ENCODE results near the gene FDPS.

Gene FDPS

DNA sequence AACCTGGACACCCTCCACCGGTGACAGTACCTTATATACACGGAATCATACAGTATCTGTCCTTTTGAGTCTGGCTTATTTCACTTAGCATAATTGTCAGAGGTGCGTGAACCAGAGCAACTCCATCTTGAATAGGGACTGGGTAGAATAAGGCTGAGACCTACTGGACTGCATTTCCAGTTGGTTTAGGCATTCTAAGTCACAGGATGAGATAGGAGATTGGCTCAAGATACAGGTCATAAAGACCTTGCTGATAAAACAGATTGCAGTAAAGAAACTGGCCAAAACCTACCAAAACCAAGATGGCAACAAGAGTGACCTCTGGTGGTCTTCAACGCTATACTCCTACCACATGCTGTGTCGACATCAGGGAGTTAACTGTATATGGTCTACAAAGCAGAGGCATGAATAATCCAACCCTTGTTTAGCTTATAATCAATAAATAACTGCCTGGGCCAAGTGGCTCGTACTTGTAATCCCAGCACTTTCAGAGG lies 1.4 kb upstream of the FDPS start:
- TF ChIP-seq, protein P1, sequence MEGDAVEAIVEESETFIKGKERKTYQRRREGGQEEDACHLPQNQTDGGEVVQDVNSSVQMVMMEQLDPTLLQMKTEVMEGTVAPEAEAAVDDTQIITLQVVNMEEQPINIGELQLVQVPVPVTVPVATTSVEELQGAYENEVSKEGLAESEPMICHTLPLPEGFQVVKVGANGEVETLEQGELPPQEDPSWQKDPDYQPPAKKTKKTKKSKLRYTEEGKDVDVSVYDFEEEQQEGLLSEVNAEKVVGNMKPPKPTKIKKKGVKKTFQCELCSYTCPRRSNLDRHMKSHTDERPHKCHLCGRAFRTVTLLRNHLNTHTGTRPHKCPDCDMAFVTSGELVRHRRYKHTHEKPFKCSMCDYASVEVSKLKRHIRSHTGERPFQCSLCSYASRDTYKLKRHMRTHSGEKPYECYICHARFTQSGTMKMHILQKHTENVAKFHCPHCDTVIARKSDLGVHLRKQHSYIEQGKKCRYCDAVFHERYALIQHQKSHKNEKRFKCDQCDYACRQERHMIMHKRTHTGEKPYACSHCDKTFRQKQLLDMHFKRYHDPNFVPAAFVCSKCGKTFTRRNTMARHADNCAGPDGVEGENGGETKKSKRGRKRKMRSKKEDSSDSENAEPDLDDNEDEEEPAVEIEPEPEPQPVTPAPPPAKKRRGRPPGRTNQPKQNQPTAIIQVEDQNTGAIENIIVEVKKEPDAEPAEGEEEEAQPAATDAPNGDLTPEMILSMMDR (IDR thresholded peaks at IDR 0.05; ENCODE audit: insufficient read depth, missing control alignments) = peak; percentile 43
- DNase-seq (ENCODE audit: insufficient read length, low spot score) = no peak
- FAIRE-seq = no peak

DNA sequence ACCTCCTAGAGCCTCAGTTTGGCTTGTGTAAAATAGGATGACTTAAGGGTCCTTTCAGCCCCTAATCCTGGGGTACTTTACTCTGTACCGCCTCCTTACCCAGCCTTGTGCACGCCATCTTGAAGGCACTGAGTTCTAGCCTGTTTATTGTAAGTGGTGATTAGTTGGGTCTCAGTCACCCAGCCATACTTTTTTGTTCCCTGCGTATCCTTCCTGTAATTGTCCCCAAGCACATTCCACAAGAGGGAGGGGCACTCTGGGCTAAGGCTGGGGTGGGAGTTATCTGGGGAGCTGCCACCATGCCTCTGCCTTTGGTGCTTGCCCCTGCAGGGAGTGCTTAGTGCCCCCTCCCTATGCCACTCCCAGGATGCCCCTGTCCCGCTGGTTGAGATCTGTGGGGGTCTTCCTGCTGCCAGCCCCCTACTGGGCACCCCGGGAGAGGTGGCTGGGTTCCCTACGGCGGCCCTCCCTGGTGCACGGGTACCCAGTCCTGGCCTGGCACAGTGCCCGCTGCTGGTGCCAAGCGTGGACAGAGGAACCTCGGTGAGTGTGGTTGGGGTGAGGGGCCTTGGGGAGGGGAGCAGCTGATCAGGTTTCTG lies 856 bp downstream of the FDPS start:
- FAIRE-seq (no peak), DNase-seq (ENCODE audit: insufficient read length, low spot score) (no peak)
- TF ChIP-seq, protein P1 (IDR thresholded peaks at IDR 0.05; ENCODE audit: insufficient read depth, missing control alignments) = no peak

DNA sequence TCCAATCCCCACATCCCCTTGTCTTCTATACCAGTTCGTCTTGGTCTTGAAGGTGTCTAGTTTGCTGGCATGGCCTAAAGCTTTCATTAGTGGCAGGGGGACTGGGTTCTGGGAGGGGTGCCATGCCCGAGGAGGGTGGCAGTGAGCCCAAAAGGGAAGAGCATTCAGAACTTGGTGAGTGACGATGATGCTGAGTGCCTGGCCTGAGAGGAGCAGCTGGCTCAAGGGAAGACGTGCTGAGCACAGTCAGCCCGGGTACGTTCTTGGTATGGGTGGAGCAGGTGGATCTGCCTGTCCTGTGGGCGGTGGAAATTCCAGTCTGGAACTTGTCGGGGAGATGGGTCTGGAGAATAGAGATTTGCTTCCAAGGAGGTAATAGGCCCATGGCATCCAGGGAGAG lies 4.6 kb downstream of the FDPS start:
- TF ChIP-seq, protein P1 (IDR thresholded peaks at IDR 0.05; ENCODE audit: insufficient read depth, missing control alignments) = no peak

GRCh38 chr1:155316922-155317321 lies 8.3 kb downstream of the FDPS start:
- no peak for FAIRE-seq
- no peak for DNase-seq (ENCODE audit: insufficient read length, low spot score)
- TF ChIP-seq, protein P1 (IDR thresholded peaks at IDR 0.05; ENCODE audit: insufficient read depth, missing control alignments) = no peak

More for the DNA sequence above, 4.6 kb downstream of the FDPS start:
- FAIRE-seq (no peak), DNase-seq (ENCODE audit: insufficient read length, low spot score) (no peak)

- DNase-seq (ENCODE audit: insufficient read length, low spot score) (no peak), FAIRE-seq (no peak)
- TF ChIP-seq, protein P1 (IDR thresholded peaks at IDR 0.05; ENCODE audit: insufficient read depth, missing control alignments) = no peak
Observed at GRCh38 chr1:155318082-155318481, 9.4 kb downstream of the FDPS start.

GRCh38 chr1:155319536-155319935 lies 10.9 kb downstream of the FDPS start:
- no peak for DNase-seq (ENCODE audit: insufficient read length, low spot score)
- TF ChIP-seq, protein P1 (IDR thresholded peaks at IDR 0.05; ENCODE audit: insufficient read depth, missing control alignments) = no peak
- FAIRE-seq = no peak

DNA sequence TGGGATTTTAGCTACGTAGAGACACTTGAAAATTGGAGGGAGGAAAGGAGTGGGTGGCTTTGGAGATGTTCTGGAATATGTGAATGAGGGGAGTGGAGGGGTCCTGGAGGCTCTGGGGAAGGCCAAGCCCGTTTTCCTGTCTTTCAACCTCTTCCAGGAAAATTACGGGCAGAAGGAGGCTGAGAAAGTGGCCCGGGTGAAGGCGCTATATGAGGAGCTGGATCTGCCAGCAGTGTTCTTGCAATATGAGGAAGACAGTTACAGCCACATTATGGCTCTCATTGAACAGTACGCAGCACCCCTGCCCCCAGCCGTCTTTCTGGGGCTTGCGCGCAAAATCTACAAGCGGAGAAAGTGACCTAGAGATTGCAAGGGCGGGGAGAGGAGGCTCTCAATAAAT lies 11.6 kb downstream of the FDPS start:
- DNase-seq (ENCODE audit: insufficient read length, low spot score) (no peak), FAIRE-seq (no peak)
- TF ChIP-seq, protein P1 (IDR thresholded peaks at IDR 0.05; ENCODE audit: insufficient read depth, missing control alignments) = no peak
